Stromal cell of bone marrow (primary cell): ENCODE measurements around the gene ACTG2.
A peak's percentile ranks its signal among the peaks of the same experiment; 100 is the strongest.
"Not testable (repeated sequence)": the region's sequence is repeated elsewhere in the genome, so short reads cannot be mapped to it uniquely, and the experiment has no call there.

Experiments used
- DNase-seq: peaks from one replicate; pipeline ENCODE4 v3.0.0-alpha.2; 2012; ENCODE audit warnings: low read depth

ACTG2 gene

DNA sequence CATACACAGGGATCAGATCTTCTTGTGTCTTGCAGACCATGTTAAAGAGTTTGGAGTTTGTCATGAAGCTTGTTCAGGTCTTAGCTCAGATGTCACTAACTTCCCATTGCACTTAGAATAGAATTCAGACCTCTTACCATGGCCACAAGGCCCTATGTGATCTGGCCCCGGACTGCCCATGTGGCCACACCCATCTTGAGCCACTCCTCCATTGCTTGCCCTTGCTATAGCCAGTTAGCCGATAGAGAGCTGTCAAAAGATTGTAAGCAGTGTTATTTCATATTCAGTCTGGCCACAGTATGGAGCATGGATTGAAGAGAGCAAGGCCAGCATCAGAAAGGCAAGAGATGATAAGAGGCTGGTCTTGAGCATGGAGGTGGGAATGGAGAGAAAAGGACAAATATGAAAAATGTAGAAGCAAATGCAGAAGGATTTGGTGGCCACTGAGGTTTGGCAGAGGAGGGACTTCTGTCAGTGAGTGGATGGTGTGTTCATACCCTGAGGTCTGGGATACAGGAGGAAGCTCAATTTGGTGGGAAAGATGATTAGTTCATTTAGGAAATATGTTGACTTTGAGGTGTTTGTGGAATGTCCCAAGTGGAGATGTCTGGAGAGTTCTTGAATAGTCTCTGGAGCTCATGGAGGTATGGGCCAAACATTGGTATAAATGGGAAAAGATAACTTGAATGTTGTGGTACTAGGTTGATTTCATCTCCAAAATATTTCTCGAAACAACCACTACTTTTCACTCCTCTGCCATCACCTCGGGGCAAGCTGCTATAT is 44.5 kb downstream of the ACTG2 start:
- no peak for DNase-seq

DNA sequence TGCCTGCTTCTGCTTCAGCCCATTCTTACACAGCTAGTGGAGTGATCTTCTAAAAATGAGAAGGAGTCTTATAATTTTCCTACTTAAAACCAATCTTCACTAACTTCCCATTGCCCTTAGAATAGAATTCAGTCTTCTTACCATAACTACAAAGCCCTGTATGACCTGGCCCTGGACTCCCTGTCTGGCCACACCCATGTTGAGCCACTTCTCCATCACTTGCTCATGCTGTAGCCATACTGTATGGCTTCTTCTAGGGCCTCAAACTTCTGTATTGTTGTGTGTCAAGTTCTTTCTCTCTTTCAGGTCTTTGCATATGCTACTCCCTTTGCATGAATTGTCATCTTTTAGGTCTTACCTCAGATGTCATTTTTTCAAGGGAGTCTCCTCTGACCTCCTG is 45.1 kb downstream of the ACTG2 start:
- DNase-seq, result no peak

DNA sequence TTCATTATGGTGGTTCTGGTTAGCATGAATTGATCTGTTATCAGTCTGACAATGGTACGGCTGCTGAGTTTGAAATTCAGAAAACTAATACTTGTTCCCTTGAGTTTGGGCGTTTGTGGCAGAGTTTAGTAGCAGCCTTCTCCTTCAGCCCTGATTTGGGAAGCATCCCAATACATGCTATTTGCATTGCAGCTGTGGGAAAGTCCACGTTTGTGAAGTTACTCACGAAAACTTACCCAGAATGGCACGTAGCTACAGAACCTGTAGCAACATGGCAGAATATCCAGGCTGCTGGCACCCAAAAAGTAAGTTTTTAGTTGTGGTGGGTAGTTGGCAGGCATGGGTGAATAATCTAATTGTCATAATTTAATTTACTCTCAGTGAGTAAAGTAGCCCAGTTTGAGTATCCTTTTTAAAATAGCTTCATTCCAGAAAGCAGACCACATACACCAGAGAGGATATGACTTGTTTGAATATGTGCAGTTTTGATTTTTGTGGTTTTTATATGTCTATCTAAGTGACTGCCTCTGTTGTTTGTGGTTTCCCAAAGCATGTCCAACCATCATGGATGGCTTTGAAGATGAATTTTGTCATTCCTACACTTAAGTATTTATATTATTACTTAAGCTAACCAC is 46.0 kb downstream of the ACTG2 start:
- DNase-seq, result peak; percentile 45

DNA sequence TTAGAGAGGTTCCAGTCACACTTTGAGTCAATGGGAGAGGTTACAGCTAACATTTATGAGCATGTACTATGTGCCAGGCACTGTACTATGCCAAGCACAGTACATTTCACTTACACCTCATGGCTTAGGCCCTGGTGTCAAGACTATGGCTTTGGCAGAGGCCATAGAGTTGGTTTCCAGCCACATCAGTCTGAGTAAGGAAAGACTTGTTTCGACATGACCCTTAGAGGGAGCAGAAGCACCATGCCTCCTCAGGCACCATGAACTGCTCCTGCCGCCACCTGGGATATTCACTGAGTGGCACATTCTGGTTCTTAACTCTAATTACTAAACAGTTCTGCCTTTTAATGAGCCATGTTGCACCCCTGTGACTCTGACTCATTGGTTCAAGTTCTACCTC is 46.6 kb downstream of the ACTG2 start:
- peak; percentile 57 for DNase-seq

DNA sequence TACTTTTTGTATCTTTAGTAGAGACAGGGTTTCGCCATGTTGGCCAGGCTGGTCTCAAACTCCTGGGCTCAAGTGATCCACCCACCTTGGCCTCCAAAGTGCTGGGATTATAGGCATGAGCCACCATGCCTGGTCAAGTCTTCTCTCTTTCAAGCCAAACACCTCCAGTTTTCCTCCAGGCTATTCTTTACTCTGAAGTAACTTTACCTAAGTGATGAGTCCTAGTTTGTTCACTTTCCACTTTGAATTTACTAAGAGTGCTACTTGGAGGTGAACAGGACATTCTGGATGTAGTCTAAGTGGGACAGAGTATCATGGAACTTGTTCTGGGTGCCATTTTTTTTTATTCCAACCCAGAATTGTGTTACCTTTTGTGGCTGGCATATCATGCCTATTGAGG is 47.3 kb downstream of the ACTG2 start:
- not testable (repeated sequence) for DNase-seq

DNA sequence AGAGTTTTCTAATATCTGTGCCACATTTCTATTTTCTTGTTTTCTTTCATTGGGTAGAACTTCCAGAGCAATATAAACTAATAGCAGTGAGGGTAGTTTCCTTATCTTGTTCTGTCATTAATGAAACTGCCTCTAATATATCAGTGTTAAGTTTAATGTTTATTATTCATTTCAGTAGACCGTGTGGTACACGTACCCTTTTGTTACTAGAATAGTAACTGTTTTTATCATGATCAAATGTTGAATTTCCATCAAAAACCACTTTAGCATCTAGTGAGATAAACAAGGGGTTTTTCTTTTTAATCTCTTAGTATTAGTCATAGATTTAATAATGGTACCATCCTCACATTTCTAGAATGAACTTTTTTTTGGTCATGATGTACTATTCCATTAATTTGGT is 49.9 kb downstream of the ACTG2 start:
- DNase-seq, result no peak

DNA sequence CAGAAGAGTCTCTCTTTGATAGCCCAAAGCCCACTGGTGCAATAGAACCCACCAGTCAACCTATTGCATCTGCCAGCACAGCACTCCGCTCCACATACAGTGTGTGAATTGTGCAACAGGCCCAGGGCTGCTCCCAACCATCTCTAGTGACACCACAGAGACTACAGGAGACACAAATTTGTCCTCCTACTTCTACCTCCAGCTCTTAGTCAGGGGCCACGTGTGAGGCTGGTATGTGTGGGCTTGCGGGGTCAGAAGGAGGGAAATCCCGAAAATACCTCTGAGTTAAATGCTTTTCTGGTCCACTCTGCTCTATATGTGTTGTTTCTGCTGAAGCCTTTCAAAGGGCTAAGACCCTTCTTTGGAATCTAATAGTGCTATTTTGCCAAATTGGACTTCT is 51.9 kb downstream of the ACTG2 start:
- DNase-seq, result no peak

DNA sequence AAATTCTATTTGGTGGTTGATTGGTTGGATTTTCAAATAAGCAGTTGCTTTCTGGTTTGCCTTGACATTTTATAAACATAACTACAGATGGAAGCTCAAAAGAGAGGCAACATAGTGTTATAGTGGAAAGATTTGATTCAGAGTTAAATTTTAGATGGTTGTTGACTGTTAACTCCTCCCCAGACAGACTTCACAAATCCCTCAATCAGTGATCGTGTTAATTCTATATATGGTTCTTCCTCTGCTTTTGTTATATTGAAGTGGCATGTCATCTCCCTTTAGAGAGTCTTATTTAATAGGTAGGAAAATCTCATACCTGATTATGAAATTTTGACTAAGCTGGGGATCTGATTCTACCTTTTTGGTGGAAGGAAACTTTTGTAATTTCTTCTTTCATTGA is 53.4 kb downstream of the ACTG2 start:
- DNase-seq, result no peak

DNA sequence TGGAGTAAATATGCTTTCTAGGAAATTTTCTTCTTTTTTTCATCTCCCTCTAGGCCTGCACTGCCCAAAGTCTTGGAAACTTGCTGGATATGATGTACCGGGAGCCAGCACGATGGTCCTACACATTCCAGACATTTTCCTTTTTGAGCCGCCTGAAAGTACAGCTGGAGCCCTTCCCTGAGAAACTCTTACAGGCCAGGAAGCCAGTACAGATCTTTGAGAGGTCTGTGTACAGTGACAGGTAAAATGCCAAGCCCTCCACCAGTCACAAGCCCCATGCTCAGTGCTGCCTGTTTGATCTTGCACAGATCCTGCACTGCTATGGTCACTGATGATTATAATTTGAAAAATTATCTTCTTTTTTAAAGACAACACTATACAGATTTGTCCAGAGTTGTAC is 53.9 kb downstream of the ACTG2 start:
- DNase-seq, result no peak

DNA sequence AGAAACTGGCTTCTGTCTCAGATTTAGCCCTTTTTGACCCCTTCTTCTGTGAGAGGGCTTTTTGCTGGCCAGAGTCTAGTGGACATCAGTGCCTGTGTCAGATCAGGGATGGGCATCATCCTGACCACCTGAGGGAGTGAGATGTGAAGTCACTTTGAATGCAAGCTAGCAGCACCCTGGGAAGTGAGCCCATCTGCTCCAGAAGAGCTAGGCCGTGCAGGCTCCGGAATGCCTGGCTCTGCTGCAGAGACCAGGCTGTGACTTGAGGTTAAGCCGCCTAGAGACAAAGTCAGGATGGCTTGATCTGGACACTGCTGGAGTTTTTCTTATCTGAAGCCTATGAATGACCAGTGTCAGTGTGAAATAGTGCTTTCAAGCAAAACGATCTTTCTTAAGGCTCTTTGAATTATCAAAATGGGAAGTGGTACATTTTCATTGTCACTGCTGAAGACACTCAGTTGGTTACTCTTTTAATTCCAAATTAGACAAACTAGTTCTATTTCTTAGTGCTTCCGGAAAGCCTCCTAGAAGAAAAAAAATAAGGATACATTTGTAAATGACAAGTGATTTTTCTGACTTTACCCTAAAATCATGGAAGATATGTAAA is 54.7 kb downstream of the ACTG2 start:
- no peak for DNase-seq

DNA sequence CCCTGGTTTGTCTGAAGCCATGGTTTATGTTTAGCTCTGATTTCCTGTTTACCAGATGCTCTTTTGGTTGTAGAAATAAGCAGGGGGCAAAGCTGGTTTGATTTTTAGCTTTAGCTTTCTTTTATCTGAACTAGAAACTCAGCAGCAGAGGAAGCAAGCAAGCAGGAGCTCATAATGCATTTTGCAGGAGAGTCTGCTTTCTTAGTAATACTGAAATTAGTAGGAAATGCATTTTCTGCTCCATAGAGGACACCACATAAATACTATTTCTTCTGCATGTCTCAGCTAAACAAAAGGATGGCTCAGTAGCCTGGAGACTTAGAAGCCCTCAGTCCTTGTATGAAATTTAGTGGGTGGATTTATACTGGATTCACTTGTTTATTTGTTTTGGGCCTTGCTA is 57.0 kb downstream of the ACTG2 start:
- DNase-seq, result no peak

DNA sequence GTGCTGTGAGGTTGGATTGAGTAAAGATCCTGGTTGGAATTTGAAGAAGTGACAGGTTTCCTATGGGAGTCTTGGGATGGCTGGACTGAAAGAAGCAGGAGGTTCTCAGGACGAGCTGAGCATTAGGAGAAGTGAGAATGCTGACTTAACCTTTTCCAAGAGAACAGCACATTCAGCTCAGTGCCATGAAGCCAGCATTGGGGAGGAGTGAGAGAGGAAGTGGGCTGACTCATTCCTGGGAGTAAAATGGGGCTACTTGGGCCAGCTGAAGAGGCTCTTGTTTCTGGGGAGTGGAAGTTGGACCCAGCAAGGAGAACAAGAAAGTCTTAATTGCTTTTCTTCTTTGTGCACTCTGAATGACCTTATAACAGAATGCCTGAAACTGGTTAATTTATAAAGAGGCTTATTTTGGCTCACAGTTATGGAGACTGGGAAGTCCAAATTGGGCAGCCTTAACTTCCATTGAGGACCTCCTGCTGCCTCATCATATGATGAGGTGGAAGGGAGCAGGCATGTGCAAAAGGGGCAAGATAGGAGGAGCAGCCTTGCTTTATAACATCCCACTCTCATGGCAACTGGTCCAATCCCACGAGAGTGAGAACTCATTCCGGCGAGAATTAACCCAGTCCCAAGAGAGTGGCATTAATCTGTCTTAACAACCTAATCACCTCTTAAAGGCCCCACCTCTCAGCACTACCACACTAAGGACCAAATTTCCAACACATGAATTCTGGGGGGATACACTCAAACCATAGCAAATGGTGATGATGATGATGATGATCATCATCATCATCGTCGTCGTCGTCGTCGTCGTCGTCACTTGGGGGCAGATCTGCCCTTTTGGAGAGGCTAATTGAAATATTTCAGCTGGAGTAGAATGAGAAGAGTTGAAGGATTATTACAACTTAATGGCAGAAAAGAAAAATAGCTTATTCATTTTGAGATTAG is 60.0 kb downstream of the ACTG2 start:
- DNase-seq, result peak; percentile 57

DNA sequence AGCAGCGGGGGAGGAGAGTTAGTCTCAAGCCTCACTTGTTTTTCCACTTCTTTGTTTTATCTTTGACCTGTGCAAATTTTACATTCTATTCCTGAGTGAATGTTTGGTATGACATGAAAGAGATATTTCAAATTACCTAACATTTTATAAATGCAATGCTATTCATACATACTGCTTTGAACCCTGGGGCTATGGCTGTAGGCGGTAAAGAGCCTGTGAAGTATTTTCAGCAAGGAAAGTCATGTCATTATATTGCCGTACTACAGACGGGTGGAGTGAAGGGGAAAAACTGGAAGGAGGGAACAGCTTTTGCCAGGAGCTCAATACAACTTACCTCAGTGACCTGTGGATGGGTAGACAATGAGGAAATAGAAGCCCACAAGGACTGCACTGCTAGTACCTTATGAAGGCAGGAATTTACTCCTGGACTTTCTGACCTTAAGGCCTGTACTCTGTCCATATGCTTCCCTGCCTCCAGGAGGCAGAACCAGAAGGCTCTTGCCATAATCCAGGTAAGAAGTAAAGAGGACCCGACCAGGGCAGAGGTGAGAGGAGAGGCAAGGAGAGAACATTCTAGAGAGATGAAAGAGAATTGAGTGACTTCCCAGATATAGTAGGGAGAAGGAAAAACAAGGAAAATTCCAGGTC is 63.5 kb downstream of the ACTG2 start:
- DNase-seq, result no peak

DNA sequence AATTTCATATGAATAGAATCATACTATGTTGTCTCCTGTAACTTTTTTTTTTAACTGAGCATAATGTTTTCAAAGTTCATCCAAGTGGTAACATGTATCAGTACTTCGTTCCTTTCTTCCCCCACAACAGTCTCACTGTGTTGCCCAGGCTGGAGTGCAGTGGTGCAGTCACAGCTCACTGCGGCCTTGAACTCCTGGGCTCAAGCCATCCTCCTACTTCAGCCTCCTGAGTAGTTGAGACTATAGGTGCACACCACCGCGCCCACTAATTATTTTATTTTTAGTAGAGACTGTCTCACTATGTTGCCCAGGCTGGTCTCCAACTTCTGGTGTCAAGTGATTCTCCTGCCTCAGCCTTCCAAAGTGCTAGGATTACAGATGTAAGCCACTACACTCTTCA is 68.5 kb downstream of the ACTG2 start:
- DNase-seq, result no peak

DNA sequence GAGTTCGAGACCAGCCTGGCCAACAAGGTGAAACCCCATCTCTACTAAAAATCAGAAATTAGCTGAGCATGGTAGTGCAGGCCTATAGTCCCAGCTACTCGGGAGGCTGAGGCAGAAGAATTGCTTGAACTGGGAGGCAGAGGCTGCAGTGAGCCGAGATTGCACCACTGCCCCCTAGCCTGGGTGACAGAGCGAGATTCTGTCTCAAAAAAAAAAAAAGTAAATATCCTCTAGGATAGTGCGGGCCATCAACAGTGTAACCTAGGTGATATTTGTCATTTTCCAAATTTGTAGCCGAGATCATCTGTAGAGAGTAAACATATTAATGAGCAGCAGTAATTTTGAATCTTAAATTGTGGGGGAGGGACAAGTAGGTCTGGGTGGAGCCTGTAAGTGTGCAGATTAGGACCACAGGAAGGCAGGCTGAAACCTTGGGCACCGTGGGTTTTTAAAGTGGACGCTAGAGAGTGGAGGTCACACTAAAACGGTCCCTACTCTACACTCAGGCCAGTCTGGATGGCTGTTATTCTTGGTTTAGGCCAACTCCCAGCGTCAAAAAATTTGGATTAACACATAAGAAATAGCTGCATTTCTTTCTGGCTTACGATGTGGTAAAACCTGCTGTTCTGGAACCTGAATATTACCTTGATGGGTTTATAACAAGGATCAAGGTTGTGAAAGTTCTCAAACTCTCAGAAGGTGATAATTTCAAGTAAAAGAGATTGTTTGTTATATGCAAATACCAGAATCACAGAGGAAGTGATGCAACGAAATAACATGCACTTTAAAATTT is 69.2 kb downstream of the ACTG2 start:
- no peak for DNase-seq

DNA sequence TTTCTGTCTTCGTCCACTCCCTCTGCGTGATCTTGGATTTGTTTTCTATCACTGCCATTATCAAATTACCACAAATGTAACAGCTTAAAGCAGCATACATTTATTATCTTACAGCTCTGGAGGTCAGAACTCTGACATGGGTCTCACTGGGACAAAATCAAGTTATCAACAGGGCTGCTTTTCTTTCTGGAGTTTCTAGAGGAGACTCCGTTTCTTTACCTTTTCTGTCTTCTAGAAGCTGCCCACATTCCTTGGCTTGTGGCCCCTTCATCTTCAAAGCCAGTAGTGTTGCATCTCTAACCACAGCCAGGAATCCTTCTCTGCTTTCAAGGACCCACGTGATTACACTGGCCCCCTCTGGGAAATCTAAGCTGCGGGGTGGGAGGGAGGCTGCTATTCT is 70.0 kb downstream of the ACTG2 start:
- no peak for DNase-seq

DNA sequence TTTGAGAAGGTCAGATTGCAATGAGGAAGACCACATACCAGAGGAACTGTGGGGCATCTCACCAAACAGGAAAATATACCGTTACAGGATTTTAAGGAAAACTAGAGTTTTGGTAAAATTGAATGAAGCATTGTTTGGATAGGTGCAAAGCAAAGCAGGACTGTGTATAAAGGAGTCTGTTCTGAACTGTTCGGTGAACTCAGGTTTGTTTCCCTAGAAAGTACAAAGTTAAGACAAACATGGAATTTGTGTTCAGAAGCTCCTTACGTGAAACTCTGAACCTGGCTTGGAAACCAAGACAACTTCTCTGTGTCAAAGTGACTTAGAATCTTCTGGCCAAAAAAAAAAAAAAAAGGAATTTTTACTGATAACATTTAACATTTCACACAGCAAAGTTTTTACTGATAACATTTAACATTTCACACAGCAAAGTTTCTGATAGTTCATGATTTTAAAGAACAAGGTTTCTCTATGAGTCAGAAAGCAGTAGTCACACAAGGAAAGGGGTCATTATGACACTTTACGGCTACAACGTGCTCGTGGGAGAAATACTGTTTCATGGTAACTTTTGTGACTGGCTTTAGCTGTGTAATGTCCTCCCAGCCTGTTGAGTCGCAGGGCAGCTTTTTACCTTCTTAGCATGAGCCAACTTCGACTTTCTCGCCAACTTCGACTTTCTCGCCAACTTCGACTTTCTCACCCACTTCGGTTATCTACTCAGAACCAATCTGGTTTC is 70.7 kb downstream of the ACTG2 start:
- DNase-seq, result no peak

DNA sequence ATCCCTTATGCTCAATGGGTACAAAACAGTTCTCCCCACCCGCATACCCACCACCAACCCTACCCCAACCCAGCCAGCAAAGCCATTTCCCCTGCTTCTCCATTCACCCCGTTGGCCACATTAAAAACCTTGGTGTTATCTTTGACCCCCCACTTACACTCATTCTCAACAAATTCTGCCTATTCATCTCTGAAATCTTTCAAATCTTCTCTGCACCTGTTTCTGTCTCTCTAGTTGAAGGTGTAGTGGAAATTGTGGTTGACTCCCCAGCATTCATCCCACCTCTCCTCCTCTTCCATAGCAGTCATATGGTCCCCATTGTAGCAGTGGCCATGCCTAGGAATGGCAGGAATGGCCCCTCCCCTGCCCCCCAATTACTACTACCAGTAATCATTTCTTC is 71.4 kb downstream of the ACTG2 start:
- DNase-seq, result no peak

DNA sequence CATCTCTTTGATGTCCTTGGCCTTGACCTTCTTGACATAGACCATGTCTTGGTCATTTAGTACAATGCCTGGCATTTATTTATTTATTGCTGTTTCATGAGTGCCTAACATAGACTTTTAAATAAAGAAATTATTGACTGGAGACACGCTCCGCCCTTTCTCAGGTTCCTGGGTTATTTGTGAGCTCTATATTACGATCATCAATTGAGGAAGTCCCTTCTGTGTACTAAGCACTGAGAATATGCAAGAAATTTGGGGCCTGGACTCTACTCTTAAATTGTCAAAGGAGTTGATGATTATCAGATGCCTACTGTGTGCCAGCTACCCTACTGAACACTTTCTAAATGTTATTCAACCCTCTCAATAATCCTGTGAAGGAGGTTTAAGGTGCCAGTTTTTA is 72.2 kb downstream of the ACTG2 start:
- no peak for DNase-seq

DNA sequence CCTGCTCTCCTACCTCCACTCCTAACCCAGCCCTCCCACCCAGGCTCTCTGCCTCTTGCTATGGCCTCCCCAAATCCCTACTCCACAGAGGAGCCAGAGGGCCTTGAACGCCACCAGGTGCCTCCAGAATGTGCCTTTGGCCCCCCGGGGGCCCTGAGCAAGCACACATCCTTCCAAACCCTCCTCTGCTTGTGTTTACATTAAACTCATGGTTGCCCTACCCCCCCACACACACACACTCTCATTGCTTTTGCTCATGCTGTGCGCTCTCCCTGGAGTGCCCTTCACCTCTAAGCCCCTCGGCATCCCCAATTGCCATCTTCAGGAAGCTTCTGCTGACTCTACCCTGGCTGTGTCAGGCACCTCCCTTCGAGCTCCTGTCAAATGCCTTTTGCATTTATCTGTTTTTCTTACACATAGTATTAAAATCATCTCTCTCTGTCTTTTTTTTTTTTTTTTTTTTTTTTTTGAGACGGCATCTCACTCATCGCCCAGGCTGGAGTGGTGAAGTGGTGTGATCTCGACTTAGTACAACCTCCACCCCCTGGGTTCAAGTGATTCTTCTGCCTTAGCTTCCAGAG is 75.6 kb downstream of the ACTG2 start:
- no peak for DNase-seq
